ENCODE results near the gene GOLT1B.

GOLT1B gene

GRCh38 chr12:21559855-21560569 is 58.4 kb downstream of the GOLT1B start:
- H3K4me1 ChIP-seq (ENCODE audit: insufficient read depth, low read length) = no peaks in the 10 kb centered on the region
- H2AFZ ChIP-seq (ENCODE audit: low read depth, low read length) = no peak overlapping the region
- no peak overlapping the region for H3K27ac ChIP-seq (ENCODE audit: low read length)
- no peaks in the 10 kb centered on the region for H3K36me3 ChIP-seq (ENCODE audit: insufficient read depth, low read length)
- no peaks in the 10 kb centered on the region for H3K27me3 ChIP-seq (ENCODE audit: insufficient read depth, low read length, poor library complexity)
- ATAC-seq (ENCODE audit: insufficient read depth, low read depth) (no peak), DNase-seq (no peak)
- no peaks in the 10 kb centered on the region for H3K79me2 ChIP-seq (ENCODE audit: insufficient read depth, low read length)
- no peaks in the 10 kb centered on the region for H3K9me3 ChIP-seq (ENCODE audit: insufficient read depth, low read length, severe bottlenecking)
- no peak overlapping the region for H3K4me2 ChIP-seq (ENCODE audit: insufficient read depth, low read length)
- no peaks in the 10 kb centered on the region for H4K20me1 ChIP-seq (ENCODE audit: insufficient read depth, low read length)
- H3K9ac ChIP-seq (ENCODE audit: low read depth, low read length) = no peak overlapping the region
- no peak overlapping the region for H3K4me3 ChIP-seq (ENCODE audit: low read depth in 1 of 2, low read length in 2 of 2)
- TF ChIP-seq, protein P1, sequence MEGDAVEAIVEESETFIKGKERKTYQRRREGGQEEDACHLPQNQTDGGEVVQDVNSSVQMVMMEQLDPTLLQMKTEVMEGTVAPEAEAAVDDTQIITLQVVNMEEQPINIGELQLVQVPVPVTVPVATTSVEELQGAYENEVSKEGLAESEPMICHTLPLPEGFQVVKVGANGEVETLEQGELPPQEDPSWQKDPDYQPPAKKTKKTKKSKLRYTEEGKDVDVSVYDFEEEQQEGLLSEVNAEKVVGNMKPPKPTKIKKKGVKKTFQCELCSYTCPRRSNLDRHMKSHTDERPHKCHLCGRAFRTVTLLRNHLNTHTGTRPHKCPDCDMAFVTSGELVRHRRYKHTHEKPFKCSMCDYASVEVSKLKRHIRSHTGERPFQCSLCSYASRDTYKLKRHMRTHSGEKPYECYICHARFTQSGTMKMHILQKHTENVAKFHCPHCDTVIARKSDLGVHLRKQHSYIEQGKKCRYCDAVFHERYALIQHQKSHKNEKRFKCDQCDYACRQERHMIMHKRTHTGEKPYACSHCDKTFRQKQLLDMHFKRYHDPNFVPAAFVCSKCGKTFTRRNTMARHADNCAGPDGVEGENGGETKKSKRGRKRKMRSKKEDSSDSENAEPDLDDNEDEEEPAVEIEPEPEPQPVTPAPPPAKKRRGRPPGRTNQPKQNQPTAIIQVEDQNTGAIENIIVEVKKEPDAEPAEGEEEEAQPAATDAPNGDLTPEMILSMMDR (IDR thresholded peaks at IDR 0.05; ENCODE audit: borderline replicate concordance, extremely low read depth, low read length, poor library complexity, severe bottlenecking) = no peak
- no peak for TF ChIP-seq EZH2 (IDR thresholded peaks at IDR 0.05; ENCODE audit: borderline replicate concordance, low read depth, low read length, severe bottlenecking)

DNA sequence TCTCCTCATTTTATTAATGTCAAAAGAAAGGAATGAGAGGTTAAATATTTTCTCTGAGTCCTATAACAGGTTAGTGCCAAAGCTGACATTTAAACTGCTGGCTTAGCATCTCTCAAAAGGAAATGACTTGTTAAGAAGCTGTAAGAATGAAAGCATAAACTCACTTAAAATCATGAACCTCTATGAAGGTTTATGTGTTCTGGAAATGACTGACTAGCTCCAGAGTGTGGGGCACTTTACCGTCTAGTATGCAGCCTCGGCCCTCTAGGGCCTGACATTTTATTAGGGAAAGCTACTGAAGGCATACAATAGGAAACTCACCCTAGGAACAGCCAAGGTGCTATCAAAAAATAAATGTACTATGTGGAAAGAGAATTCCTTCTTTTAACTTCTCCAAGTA is 59.6 kb downstream of the GOLT1B start:
- TF ChIP-seq, protein P1 (IDR thresholded peaks at IDR 0.05; ENCODE audit: borderline replicate concordance, extremely low read depth, low read length, poor library complexity, severe bottlenecking) = no peak
- no peak for TF ChIP-seq EZH2 (IDR thresholded peaks at IDR 0.05; ENCODE audit: borderline replicate concordance, low read depth, low read length, severe bottlenecking)
- H3K9me3 ChIP-seq (ENCODE audit: insufficient read depth, low read length, severe bottlenecking) = no peaks in the 10 kb centered on the region

GRCh38 chr12:21562859-21563258 is 61.3 kb downstream of the GOLT1B start:
- H3K4me1 ChIP-seq (ENCODE audit: insufficient read depth, low read length) = no peaks in the 10 kb centered on the region
- no peaks in the 10 kb centered on the region for H3K9me3 ChIP-seq (ENCODE audit: insufficient read depth, low read length, severe bottlenecking)

More for the DNA sequence above, 59.6 kb downstream of the GOLT1B start:
- no peaks in the 10 kb centered on the region for H4K20me1 ChIP-seq (ENCODE audit: insufficient read depth, low read length)
- H3K27ac ChIP-seq (ENCODE audit: low read length) = no peak overlapping the region
- no peak overlapping the region for H3K4me2 ChIP-seq (ENCODE audit: insufficient read depth, low read length)
- no peak for DNase-seq
- H3K4me1 ChIP-seq (ENCODE audit: insufficient read depth, low read length) = no peaks in the 10 kb centered on the region
- no peak overlapping the region for H3K4me3 ChIP-seq (ENCODE audit: low read depth in 1 of 2, low read length in 2 of 2)
- H3K36me3 ChIP-seq (ENCODE audit: insufficient read depth, low read length) = no peaks in the 10 kb centered on the region
- H3K79me2 ChIP-seq (ENCODE audit: insufficient read depth, low read length) = no peaks in the 10 kb centered on the region
- H3K27me3 ChIP-seq (ENCODE audit: insufficient read depth, low read length, poor library complexity) = no peaks in the 10 kb centered on the region
- no peak overlapping the region for H3K9ac ChIP-seq (ENCODE audit: low read depth, low read length)
- no peak overlapping the region for H2AFZ ChIP-seq (ENCODE audit: low read depth, low read length)
- ATAC-seq (ENCODE audit: insufficient read depth, low read depth) = no peak

More at GRCh38 chr12:21562859-21563258, 61.3 kb downstream of the GOLT1B start:
- Histone ChIP-seq H2AFZ (ENCODE audit: low read depth, low read length) (no peak overlapping the region), H3K79me2 (ENCODE audit: insufficient read depth, low read length) (no peaks in the 10 kb centered on the region), H4K20me1 (ENCODE audit: insufficient read depth, low read length) (no peaks in the 10 kb centered on the region), H3K4me3 (ENCODE audit: low read depth in 1 of 2, low read length in 2 of 2) (no peak overlapping the region), H3K4me2 (ENCODE audit: insufficient read depth, low read length) (no peak overlapping the region), H3K36me3 (ENCODE audit: insufficient read depth, low read length) (no peaks in the 10 kb centered on the region), H3K9ac (ENCODE audit: low read depth, low read length) (no peak overlapping the region), H3K27me3 (ENCODE audit: insufficient read depth, low read length, poor library complexity) (no peaks in the 10 kb centered on the region), H3K27ac (ENCODE audit: low read length) (no peak overlapping the region)
- ATAC-seq (ENCODE audit: insufficient read depth, low read depth) (no peak), DNase-seq (no peak)
- TF ChIP-seq EZH2 (IDR thresholded peaks at IDR 0.05; ENCODE audit: borderline replicate concordance, low read depth, low read length, severe bottlenecking) = no peak
- TF ChIP-seq, protein P1 (IDR thresholded peaks at IDR 0.05; ENCODE audit: borderline replicate concordance, extremely low read depth, low read length, poor library complexity, severe bottlenecking) = no peak

Data from DND-41 (cell line).